MM.1S (cell line): ENCODE results near the gene GRK2.

Experiments
- EZH2 ChIP-seq: fragments of 300-600 bp; sonication (generic); optimal IDR thresholded peaks from 2 replicates; pipeline ENCODE3; 2017; ENCODE audit warnings: low read depth, mild to moderate bottlenecking, antibody characterized with exemption, low read length, mixed read lengths
- EZH2phosphoT487 ChIP-seq: fragments of 300-600 bp; sonication (generic); IDR thresholded peaks from 2 replicates; pipeline ENCODE4 v1.6.1; 2018; ENCODE audit warnings: antibody characterized with exemption, low read length
- TF ChIP-seq, protein P1 (sequence below): fragments of 300-600 bp; sonication (generic); IDR thresholded peaks from 2 replicates; pipeline ENCODE4 v1.5.1; 2016; ENCODE audit warnings: antibody characterized with exemption, low read length, mixed read lengths

DNA sequence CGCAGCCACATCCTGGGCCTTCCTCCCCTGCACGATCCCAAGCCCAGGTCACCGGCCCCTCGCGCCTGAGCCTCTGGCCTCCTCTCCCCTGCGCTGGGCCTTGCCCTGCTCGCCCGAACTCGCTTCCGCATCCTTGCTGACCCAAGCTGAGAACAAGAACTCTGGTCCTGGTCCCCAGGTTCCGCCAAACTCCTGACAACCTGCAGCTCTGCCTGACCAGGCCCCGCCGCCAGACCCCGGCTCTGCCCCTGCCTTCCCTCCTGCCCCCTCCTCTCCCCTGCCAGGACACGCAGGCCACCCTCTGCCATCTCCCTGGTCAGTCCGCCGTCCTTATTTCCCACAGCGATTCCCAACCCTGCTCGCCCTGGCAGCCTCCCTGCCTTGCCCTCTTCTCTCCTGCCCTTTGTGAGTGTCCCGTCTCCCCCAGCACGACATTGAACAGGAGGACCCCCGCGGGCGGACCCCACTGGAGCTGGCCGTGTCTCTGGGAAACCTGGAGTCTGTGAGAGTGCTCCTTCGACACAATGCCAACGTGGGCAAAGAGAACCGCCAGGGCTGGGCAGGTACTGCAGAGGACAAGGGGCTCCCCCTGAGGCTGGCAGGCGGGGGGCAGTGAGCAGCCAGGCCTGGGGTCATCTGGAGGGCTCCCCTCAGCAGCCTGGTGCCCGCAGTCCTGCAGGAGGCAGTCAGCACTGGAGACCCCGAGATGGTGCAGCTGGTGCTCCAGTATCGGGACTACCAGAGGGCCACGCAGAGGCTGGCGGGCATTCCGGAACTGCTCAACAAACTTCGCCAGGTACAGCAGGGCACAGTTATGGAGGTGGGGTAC, 23.6 kb downstream of the GRK2 start:
- TF ChIP-seq, protein P1, sequence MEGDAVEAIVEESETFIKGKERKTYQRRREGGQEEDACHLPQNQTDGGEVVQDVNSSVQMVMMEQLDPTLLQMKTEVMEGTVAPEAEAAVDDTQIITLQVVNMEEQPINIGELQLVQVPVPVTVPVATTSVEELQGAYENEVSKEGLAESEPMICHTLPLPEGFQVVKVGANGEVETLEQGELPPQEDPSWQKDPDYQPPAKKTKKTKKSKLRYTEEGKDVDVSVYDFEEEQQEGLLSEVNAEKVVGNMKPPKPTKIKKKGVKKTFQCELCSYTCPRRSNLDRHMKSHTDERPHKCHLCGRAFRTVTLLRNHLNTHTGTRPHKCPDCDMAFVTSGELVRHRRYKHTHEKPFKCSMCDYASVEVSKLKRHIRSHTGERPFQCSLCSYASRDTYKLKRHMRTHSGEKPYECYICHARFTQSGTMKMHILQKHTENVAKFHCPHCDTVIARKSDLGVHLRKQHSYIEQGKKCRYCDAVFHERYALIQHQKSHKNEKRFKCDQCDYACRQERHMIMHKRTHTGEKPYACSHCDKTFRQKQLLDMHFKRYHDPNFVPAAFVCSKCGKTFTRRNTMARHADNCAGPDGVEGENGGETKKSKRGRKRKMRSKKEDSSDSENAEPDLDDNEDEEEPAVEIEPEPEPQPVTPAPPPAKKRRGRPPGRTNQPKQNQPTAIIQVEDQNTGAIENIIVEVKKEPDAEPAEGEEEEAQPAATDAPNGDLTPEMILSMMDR, result no peak
- TF ChIP-seq EZH2 (no peak), EZH2phosphoT487 (no peak)
